Activated CD4-positive, alpha-beta T cell treated with anti-CD3 and anti-CD28 coated beads for 48 hours (primary cell): Measurements from ENCODE around the gene EIF5.

ENCODE experiments used
- DNase-seq: peaks from one replicate; pipeline ENCODE4 v3.0.0-alpha.2; 2020

Gene EIF5

GRCh38 chr14:103333754-103334643 is at the start of gene EIF5:
EIF5 (plus strand) TSS chr14:103334237; CDS start chr14:103335861, 1,624 bp downstream.
- peak; percentile 99 for DNase-seq

GRCh38 chr14:103284574-103285467 is 49.2 kb upstream of the EIF5 start:
- no peak for DNase-seq

GRCh38 chr14:103286460-103286859 is 47.6 kb upstream of the EIF5 start:
- DNase-seq = no peak

GRCh38 chr14:103286968-103287850 is 46.8 kb upstream of the EIF5 start:
- no peak for DNase-seq

- no peak for DNase-seq
Observed at GRCh38 chr14:103288076-103288766, 45.8 kb upstream of the EIF5 start.

- DNase-seq = no peak
Observed at GRCh38 chr14:103290056-103290455, 44.0 kb upstream of the EIF5 start.

GRCh38 chr14:103290494-103290893 is 43.5 kb upstream of the EIF5 start:
- DNase-seq = no peak

- no peak for DNase-seq
Observed at GRCh38 chr14:103290961-103291360, 43.1 kb upstream of the EIF5 start.

GRCh38 chr14:103292426-103293374 is 41.3 kb upstream of the EIF5 start:
- peak; percentile 85 for DNase-seq

- no peak for DNase-seq
Observed at GRCh38 chr14:103293465-103293864, 40.6 kb upstream of the EIF5 start.

GRCh38 chr14:103294091-103294490 is 39.9 kb upstream of the EIF5 start:
- no peak for DNase-seq

- no peak for DNase-seq
Observed at GRCh38 chr14:103296007-103296406, 38.0 kb upstream of the EIF5 start.

GRCh38 chr14:103296987-103297386 is 37.0 kb upstream of the EIF5 start:
- no peak for DNase-seq

GRCh38 chr14:103298620-103299019 is 35.4 kb upstream of the EIF5 start:
- no peak for DNase-seq

- no peak for DNase-seq
Observed at GRCh38 chr14:103301512-103302354, 32.3 kb upstream of the EIF5 start.

GRCh38 chr14:103302966-103303365 is 31.1 kb upstream of the EIF5 start:
- DNase-seq = no peak

GRCh38 chr14:103304706-103305105 is 29.3 kb upstream of the EIF5 start:
- no peak for DNase-seq

- no peak for DNase-seq
Observed at GRCh38 chr14:103308717-103309616, 25.1 kb upstream of the EIF5 start.
